GM19043 (cell line): ENCODE results near the gene ZNF416.

Source experiments
- ATAC-seq: cut with Tn5 transposase; IDR thresholded peaks from one replicate; pipeline ENCODE4 v1.9.1; 2021; ENCODE audit warnings: low read depth; ENCODE audit not compliant: unreplicated experiment

Gene ZNF416

DNA sequence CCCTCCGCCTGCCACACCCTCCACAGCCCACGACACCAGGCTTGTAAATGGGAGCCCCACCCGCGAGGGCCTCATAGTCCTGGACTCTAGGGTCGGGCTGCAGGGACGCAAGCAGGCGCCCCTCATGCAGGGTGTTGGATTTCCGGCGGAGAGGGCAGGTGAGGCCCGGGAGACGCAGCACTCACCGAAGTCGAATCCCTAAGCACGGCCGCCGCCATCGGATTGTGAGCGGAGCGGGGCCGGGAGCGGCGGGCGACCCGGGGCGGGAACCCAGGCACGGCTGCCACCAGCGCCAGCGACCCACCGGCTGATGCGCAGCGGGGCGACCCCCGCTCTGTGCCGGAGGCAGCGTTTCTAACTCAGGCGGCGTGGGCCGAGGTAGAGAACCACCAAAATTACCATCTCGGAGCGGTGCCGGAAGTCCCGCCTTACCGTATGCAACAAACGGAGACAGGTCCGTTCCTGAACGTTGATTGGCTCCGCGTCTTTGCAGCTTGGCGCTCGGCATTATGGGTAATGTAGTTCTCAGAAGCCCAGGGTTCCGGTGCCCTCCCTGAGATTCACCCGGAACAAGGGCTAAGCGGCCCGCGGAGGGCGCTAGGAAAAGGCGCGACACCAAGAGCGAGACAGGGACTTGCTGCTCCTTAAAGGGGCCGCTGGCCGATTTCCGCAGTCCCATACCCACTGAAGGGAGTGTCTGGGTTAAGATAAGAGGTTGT lies at the start of gene ZNF416:
ZNF416 (minus strand) TSS at position 425 of the 719 bp plus-strand sequence; CDS start at position 218, 207 bp downstream.
- peak; percentile 97 for ATAC-seq

DNA sequence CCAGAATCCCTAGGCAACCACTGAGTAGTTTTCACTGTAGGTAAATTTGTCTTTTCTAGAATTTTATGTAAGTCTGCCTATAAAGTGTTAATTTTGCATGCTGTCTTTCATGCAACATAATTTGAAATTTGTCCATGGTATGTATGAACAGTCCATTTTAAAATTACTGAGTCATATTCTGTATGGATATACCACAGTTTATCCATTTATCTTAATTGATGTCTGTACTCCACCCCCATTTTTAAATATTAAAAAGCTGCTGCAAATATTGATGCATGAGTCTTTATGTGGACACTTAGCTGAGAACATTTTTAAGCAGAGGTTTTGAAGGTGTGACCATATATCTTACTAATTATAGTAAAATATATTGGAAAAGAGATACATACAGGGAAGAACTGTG lies 44.4 kb upstream of the ZNF416 start:
- ATAC-seq = no peak

- ATAC-seq = no peak
These were observed 42.1 kb upstream of the ZNF416 start for GRCh38 chr19:57620673-57621348.

DNA sequence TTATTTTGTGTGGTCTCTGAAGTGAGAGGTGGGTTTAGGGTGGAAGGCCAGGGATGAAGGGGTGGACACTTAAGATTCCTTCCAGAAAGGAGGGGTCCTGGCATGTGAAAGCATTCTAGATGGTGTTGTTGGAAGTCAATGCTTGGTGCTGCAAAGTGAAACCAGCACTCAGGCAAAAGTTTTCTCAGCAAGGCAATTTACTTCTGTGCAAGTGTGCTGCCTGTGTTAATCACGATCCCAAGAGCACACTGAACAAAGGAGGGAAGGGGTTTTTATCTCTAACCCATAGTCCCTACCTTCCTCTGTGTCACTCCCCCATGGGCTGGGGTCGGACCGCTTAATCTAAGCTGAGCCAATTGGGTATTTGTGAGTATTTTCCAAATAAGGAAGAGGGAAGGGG lies 36.6 kb upstream of the ZNF416 start:
- ATAC-seq = no peak

GRCh38 chr19:57613941-57614743 lies 35.4 kb upstream of the ZNF416 start, which contains the start of gene ZNF134:
ZNF134 (plus strand) TSS chr19:57614242; CDS start chr19:57619469, 5,227 bp downstream.
- peak; percentile 95 for ATAC-seq

- ATAC-seq = no peak
These were observed 32.4 kb upstream of the ZNF416 start for GRCh38 chr19:57611113-57611512.

DNA sequence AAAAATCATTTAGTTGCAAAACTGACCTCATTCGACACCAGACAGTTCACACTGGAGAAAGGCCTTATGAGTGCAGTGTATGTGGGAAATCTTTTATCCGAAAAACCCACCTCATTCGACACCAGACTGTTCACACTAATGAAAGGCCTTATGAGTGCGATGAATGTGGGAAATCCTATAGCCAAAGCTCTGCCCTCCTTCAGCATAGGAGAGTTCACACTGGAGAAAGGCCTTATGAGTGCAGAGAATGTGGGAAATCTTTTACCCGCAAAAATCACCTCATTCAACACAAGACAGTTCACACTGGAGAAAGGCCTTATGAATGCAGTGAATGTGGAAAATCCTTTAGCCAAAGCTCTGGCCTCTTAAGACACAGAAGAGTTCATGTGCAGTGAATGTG lies 28.2 kb upstream of the ZNF416 start:
- no peak for ATAC-seq

DNA sequence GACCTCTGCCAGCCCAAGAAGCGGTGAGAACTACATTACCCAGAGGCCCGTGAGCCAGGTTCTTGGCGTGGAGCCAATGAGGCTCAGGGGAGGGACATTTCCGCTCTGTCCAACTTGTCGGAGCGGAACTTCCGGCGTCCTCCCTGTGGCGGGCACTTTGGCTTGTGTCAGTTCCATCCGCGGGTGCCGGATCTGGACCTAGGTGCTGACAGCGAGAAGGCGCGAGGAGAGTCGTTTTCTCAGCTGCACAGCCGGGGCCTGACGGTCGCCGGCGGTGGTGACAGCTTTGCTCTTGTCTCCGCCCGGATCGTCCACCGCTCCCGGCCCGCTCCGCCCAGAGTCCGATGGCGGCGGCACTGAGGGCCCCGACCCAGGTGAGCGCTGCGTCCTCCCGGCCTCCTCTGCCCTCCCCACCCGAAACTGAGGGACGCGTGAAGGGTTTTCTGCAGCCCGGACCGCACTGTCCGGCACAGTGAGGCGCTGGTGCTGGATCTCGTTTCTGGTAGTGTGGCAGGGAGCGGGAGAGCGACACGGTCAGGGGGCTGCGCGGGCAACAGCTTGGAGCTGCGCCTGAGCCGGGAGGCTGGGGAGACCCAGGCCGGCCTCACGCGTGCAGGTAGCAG lies 21.2 kb upstream of the ZNF416 start, which contains the start of gene ZNF530:
ZNF530 (plus strand) TSS at position 125 of the 623 bp plus-strand sequence. CDS start 4,461 bp downstream, outside the sequence.
- ATAC-seq = peak; percentile 97

DNA sequence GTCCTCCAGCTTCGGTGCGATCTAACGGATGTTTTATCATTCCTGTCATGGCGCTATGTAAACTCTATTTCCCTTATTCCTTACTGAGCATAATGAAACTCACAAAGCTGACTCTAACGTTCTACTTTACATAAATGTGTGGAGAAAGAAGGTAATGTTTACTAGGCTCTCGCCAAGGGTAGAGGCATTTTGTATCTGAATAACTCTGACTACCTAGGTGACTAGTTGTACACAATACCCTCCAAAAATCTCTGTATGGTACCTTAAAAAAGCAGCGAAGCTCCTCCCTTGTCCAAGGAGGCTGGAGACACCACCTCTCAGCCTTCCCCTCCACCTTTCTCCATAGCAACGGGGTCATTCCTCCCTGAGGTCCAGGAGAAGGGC lies 20.7 kb upstream of the ZNF416 start:
- no peak for ATAC-seq

DNA sequence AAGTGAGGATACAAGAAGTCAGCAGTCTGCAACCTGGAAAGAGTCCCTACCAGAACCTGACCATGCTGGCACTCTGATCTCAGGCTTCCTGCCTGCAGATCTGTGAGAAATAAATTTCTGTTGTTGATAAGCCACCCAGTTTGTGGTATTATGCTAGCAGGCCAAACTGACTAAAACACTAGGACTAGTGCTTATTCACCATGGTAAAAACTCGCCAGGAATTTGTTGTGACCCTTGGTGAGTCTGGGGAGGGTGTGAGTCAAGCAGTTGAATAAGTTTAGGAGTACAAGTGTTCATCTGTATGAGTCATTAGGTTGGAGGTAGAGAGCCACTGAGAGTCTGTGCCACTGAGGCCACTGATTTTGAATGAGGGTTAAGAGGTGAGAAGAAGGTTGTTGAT lies 8.8 kb upstream of the ZNF416 start:
- ATAC-seq = no peak

- ATAC-seq = peak; percentile 93
These were observed 5.1 kb upstream of the ZNF416 start, which contains the start of gene ZIK1 for GRCh38 chr19:57583521-57584416. ZIK1 (plus strand) TSS chr19:57584145; CDS start chr19:57584357, 212 bp downstream.

- ATAC-seq = no peak
These were observed 4.4 kb upstream of the ZNF416 start for GRCh38 chr19:57583104-57583520.

- no peak for ATAC-seq
These were observed 2.0 kb downstream of the ZNF416 start for GRCh38 chr19:57576661-57577060.

DNA sequence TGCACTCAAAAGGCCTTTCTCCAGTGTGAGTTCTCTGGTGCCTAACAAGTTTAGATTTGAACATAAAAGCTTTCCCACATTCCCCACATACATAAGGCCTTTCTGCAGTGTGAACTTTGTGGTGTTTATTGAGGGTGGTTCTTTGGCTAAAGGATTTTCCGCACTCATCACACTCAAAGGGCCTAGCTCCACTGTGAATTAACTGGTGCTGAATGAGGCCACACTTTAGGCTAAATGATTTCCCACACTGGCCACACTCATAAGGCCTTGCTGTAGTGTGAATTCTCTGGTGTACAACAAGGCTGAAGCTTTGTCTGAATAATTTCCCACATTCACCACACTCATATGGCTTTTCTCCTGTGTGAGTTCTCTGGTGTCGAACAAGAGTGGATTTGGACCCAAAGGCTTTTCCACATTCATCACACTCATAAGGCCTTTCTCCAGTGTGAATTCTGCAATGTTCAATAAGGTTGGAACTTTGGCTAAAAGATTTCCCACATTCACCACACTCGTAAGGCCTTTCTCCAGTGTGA lies 6.2 kb downstream of the ZNF416 start:
- ATAC-seq = no peak

- no peak for ATAC-seq
These were observed 8.0 kb downstream of the ZNF416 start for GRCh38 chr19:57570707-57571106.

DNA sequence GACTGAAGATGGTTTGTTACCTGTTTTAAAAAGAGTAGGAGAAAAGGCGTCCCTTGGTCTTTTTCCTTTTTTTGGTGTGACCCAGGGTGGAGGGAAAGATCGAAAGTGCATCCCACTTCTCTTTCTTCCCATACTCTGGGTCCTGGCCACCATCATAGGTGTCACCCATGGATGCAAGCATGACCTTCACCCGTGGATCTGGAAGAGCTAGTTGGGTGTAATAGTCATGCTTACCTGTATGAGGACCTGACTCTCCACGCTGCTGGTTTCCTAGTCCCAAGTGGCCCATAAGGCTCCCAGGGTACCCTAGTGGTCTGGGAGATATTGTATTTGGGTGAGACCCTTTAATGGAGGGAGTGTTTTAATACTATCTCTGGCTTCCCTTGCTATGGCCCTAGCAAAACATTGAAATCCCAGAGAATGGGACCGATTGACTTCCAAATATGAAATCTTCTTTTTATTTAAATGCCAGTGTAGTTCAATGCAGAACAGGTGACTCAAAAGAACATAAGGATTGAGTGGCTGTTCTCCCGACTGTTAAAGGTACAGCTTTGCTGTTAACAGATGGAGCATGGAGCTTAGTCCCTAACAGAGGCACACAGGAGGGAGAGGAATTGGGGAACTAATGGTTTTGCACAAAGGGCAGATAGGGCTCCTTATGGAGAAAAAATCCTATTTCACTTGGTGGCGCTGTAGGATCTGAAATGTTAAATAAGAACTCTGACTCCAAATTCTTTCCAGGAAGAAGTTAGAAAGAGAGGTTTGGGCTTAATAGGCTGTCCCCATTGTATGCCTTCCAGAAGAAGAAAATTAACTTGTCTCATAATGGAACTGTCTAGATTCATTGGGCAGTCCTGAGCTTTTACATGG lies 12.1 kb downstream of the ZNF416 start:
- no peak for ATAC-seq

- no peak for ATAC-seq
These were observed 15.2 kb downstream of the ZNF416 start for GRCh38 chr19:57563547-57563946.

DNA sequence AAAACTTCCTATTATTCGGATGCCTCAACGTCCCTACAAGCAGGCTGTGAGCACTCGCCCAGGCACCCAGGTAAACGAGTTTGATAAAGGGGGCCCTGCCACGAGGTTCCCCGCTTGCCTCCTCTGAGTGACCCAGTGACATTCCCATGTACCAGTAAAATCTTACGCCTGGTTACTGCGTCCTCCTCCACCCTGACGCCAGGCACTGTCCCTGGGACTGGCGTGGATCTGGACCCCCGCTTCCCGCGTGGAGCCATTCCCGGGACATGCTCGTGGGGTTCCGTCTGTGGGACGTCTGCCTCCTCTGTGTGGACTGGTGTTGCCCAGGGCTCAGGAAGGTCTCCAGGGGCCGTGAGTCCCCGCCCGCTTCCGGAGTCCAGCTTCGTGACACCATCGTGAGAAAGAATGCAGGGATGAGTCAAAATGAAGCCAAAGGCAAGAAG lies 18.6 kb downstream of the ZNF416 start:
- ATAC-seq = no peak
